GM12865 (cell line): ENCODE results near the gene CS.

Experiments used
- DNase-seq: peaks from one replicate; pipeline ENCODE4 v3.0.0; 2010; ENCODE audit warnings: low read depth
- H3K4me3 ChIP-seq: 2 replicates; pipeline ENCODE4 v1.5.1; 2011; ENCODE audit warnings: mild to moderate bottlenecking, low read depth, low read length, control low read depth
- TF ChIP-seq, protein P1 (sequence below): IDR thresholded peaks from 2 replicates; pipeline ENCODE4 v1.5.1; 2011; ENCODE audit warnings: low read length, control low read depth, low read depth, inconsistent platforms; ENCODE audit not compliant: insufficient read depth; ENCODE audit errors: missing control alignments

CS gene

DNA sequence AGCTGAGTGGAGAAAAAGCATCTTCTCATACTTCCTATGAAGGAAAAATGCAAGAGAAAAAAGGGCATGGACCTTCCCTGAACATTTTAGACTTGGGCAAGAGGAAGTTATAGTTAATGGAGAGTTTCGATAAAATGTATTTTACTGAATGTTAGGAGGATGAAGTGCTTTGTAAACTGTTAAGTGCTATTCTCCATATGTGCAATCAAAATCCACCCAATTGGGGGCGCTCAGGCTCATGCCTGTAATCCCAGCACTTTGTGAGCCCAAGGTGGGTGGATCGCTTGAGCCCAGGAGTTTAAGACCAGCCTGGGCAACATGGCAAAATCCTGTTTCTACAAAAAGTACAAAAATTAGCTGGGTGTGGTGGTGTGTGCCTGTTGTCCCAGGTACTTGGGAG is 17.5 kb upstream of the CS start:
- TF ChIP-seq, protein P1, sequence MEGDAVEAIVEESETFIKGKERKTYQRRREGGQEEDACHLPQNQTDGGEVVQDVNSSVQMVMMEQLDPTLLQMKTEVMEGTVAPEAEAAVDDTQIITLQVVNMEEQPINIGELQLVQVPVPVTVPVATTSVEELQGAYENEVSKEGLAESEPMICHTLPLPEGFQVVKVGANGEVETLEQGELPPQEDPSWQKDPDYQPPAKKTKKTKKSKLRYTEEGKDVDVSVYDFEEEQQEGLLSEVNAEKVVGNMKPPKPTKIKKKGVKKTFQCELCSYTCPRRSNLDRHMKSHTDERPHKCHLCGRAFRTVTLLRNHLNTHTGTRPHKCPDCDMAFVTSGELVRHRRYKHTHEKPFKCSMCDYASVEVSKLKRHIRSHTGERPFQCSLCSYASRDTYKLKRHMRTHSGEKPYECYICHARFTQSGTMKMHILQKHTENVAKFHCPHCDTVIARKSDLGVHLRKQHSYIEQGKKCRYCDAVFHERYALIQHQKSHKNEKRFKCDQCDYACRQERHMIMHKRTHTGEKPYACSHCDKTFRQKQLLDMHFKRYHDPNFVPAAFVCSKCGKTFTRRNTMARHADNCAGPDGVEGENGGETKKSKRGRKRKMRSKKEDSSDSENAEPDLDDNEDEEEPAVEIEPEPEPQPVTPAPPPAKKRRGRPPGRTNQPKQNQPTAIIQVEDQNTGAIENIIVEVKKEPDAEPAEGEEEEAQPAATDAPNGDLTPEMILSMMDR, result no peak
- H3K4me3 ChIP-seq, result no peak overlapping the region
- no peak for DNase-seq

DNA sequence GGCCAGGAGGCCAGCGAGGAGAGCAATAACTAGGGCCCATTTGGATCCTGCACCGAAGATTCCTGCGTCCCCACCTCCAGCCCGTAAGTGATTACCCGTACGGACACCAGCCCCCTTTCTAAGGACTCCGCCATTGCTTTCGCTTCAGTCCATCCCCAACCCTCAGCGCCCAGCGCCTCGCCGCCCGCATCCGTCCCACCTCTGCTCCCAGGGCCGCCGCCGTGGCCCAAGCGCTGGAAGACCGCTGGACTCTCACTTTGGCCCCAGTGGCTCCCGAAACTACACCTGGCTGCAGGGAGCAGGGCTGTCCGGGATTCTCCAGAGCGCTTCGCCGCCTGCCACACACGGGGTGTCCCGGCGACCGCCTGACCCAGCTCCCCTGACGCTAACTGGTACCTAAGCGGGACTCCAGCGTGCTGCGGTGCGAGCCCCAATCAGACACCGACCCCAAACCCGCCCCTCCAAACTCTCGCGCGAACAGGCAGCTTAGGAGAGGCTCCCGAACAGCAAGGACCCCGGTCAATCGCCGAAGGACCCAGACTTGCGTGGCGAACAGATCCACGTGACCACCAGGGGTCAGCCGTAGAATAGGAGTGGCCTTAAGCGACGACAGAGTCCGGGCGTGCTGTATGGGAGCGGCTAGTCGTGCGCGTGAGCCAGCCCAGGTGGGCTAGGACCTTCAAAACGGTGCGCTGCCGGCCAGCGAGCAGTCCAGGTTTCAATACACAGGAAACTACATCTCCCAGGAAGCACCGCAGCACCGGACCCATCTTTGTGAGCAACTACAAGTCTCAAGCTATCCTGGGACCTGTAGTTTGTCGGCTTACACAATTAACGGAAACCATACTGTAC is 15.7 kb upstream of the CS start, which contains the start of gene CNPY2:
Gene CNPY2 (minus strand): TSS at position 367 of the 852 bp plus-strand sequence. CDS start 771 bp downstream, outside the sequence.
- H3K4me3 ChIP-seq, result peak within 1 kb of the TSS; percentile 82
- TF ChIP-seq, protein P1, result peak; percentile 13
- peak; percentile 100 for DNase-seq

DNA sequence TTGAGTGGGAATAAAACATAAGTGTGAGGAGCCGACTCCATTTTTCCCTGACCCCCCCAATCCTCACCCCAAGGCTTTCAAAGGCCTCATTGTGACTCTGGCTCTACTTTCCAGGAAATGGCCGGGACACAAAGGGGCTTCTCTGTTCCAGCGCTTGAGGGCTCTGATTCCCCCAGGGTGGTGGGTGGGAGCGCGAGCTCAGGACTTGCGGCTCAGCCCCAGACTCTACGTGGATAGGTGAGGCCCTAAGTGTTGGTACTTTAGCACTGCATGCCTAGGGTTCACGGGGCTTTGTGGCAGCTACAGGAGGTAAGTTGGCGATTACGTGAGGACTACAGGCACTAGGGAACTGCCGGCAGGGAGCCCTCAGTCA is 15.1 kb upstream of the CS start:
- TF ChIP-seq, protein P1, result no peak
- peak overlapping the region; percentile 82 for H3K4me3 ChIP-seq
- no peak for DNase-seq

DNA sequence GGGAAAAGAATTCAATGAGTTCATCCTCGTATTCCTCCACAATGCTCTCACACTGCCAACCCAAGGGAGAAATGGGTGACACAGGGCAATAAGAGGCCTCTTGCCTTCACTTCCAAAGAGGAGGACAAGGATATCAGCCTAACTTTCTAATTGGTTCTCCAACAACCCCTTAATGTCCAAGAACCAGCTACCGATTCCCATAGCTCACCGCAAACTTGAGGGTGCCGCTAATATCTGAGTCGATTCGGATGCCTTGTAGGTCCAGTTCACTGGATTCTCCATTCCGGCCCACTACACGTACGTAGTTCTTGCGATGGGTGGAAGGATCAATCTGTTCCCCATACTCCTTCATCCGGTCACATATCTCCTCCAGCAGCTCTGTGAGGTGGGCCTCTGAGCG is 10.9 kb upstream of the CS start:
- no peak overlapping the region for H3K4me3 ChIP-seq
- TF ChIP-seq, protein P1, result no peak
- no peak for DNase-seq

DNA sequence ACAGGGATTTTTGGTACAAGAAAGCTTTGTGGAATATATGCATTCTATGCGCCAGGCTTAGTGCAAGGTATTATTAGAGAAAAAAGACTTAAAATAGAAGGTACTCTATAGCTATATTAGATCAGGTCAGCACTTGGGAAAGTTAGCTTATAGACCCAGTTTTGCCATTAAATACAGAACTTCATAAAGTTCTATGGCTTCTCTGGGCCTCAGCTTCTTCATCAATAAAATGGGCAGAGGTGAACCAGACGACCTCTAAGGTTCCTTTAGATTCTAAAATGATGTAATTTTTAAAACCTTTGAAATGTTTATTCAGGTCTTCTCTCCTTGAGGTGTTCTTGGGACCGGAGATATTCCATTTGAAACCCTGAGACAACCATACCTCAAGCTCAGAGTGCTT is 8.6 kb upstream of the CS start:
- no peak overlapping the region for H3K4me3 ChIP-seq
- TF ChIP-seq, protein P1, result no peak
- no peak for DNase-seq

DNA sequence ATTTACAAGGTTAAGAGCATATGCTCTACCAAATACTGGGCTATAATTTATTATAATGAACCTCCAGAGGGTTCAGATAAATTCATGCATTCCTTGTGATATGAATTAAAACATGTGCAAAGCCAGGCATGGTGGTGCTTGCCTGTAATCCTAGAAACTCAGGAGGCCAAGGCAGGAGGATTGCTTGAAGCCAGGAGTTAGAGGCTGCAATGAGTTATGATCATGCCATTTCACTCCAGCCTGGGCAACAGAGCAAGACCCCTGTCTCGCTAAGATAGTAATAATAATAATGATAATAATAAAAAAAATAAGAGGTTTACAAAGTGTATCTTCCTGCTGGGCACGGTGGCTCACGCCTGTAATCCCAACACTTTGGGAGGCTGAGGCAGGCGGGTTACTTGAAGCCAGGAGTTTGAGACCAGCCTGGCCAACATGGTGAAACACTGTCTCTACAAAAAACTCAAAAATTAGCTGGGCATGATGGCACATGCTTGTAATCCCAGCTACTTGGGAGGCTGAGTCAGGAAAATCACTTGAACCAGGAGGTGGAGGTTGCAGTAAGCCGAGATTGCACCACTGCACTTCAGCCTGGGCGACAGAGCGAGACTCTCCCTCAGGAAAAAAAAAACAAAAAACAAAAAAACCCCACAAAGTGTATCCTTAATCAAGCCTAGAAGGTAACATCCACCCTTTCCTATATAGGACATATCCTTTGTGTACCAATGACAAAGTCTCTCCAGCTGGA is 7.3 kb upstream of the CS start:
- no peak overlapping the region for H3K4me3 ChIP-seq
- DNase-seq, result no peak
- TF ChIP-seq, protein P1, result no peak
